HG02571 (cell line): ENCODE measurements around the gene FEV.

Experiments
- ATAC-seq: cut with Tn5 transposase; IDR thresholded peaks from one replicate; pipeline ENCODE4 v1.9.1; 2021; ENCODE audit warnings: mild to moderate bottlenecking, moderate library complexity; ENCODE audit not compliant: unreplicated experiment

The FEV gene

GRCh38 chr2:219017201-219017931, 32.4 kb upstream of the FEV start:
- ATAC-seq = no peak

DNA sequence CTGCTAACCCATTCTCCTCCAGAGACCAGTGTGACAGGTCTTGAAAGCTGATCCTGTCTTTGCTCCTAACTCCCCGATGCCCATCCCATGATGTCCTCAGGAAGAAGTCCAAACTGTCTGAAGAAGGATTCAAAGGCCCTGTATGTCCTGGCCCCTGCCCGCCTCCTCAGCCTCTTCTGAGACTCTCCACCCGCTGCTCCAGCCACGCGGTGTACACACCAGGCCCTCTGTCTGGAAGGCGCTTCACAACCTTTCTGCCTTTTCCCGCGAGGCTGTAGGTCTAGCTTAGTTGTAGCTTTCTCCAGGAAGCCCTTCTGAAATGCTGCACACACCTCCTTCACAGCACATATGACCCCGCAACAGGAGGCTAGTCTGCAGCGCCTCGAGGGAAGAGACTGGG, 31.7 kb upstream of the FEV start:
- ATAC-seq = no peak

GRCh38 chr2:219010873-219011272, 25.9 kb upstream of the FEV start:
- no peak for ATAC-seq

GRCh38 chr2:219010162-219010756, 25.3 kb upstream of the FEV start:
- ATAC-seq = no peak

- ATAC-seq = no peak
These were observed 24.3 kb upstream of the FEV start for GRCh38 chr2:219009294-219009693.

- no peak for ATAC-seq
These were observed 19.0 kb upstream of the FEV start for GRCh38 chr2:219003979-219004378.

DNA sequence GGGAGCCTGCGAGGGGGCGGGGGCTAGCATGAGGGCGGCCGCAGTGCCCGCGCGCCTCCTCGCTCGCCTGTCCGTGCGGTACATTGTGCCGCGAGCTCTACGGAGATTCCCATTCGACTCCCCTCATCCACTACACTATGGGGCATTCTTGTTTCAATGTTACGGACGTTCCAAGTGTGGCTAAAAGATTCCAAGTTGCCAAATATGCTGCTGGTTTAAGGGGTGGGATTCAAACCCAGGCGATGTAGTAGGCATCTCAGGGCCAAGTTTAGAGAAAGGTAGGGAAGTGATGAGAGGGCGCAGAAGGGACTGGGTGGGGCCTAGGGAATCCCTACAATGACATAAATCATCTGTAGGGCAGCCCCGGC, 18.3 kb upstream of the FEV start:
- no peak for ATAC-seq

GRCh38 chr2:219002395-219003266, 17.6 kb upstream of the FEV start:
- no peak for ATAC-seq

GRCh38 chr2:219001577-219002394, 16.8 kb upstream of the FEV start:
- ATAC-seq = no peak

DNA sequence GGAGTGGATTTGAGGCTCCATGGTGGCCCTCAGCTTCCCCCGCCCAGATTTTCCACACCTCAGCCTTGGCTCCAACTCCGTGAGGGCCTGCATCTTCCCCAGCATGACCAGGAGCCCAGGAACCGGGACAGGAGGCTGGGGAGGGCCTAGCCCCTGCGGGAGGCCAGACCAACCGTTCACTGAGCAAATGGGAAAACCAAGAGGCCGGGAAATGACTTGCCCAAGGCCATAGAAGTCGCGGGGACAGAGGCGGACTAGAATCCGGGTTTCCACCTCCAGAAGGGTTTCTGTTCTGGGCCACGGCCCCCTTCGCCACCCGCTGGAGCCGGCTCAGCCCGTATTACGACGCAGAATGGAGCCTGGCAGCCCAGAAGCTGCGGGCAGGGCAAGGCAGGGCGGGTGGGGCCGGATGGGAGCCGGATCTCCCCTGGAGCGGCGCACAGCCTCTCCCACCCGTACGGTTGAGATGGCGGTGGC, 16.2 kb upstream of the FEV start:
- no peak for ATAC-seq

- no peak for ATAC-seq
These were observed 15.6 kb upstream of the FEV start for GRCh38 chr2:219000569-219000960.

DNA sequence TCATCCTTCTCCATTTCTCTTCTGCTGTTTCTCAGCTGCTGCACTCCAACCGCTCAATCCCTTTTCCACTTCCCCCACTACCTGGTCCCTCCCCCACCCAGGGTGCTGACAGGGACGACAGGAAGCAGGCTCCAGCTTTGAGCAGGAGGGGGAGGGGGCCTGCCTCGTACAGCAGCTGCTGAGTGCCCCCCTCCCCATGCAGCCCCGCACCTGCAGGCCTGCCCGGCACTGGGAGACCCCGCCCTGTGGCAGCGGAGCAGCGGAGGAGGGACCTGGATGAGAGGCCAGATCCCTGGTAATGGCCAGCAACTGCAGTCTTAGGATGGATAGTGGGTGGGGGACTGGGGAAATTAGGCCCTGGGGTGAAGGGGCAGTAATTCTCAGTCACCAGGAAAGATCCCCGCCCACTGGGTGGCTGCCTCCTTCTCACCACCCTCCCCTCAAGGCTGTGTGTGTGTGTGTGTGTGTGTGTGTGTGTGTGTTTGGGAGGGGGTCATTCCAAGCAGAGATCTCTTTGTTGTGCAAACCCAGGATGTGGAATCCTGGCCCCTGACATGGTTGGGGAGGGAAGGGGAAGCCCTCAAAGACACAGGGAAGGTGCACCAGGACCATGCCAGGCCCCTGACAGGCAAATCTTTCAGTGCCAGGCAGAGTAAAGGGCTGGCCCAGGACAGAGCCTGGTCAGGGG, 15.0 kb upstream of the FEV start:
- no peak for ATAC-seq

DNA sequence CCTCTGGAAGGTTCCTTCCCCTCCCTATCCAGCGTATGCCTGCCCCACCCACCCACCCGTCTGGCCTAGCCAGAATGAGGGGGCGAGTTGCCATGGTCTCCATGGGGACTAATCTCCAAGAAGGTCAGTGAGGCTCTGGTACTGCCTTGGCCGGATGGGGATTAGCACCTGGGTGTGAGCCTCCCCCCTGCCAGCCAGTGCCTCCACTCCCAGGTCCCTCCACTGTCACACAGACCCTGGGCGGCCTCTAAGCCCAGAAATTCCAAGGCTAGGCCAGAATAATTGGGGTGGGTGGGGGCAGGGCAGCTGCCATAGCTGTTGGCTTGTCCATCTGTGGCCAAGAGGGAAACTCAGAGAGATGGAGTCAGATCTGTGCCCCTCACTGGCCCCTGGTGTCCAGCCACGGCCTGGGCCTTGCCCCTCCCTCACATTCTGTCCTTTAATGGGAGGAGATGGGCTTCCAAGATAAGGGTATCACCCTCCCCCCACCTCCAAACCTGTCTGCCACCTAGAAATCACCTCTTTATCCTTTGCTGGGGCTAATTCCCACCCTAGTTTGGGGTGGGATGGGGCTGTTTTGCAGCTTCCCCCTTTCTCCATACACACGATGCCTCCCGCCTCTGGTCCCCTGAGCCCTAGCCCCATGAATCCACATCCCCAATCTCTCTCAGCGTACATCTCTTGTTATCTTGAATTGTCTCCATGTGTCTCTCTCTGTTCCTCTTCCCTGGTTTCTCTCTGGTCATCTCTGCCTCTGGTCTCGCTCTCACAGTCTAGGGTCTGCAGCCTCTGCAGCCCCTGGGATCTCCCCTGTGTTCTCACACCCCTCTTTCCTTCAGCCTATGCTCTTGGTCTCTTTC, 14.3 kb upstream of the FEV start:
- no peak for ATAC-seq

GRCh38 chr2:218998414-218999002, 13.5 kb upstream of the FEV start:
- ATAC-seq = no peak

DNA sequence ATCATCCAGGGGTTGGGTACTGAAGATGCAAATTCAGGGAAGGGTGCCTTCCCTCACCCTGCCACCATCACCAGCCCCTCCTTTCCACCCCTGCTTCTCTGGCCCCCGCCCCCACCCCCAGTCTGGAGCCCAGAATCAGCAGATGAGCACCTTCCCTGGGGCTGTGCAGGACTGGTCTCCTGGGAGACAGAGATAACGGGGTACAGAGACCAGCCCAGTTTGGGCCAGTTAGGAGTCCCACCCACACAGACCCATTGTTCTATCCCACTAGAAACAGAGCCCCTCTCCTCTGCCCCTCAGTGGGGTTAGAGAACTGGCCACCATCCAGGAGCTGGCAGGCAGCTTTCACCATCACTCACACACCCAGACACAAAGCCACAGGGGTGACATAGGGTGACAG, 12.7 kb upstream of the FEV start:
- ATAC-seq = no peak

GRCh38 chr2:218996937-218997336, 12.0 kb upstream of the FEV start:
- ATAC-seq = no peak

GRCh38 chr2:218995972-218996711, 11.2 kb upstream of the FEV start:
- ATAC-seq = peak; percentile 57

GRCh38 chr2:218995561-218995960, 10.6 kb upstream of the FEV start:
- ATAC-seq = no peak
